HepG2 (cell line): ENCODE results near the gene CDIP1. TPM values are rescaled to one million over a fixed set of nuclear protein-coding genes. Genes with fewer than 3 reads are reported as not detected.

Experiments
- ATAC-seq: fragments of 200-7000 bp; cut with Tn5 transposase; 3 replicates; pipeline ENCODE4 v1.9.1; 2020; ENCODE audit warnings: mild to moderate bottlenecking, moderate library complexity
- BruUV-seq: library from RNA; stranded (reverse); fragments of 400-500 nt; replicated peaks from 2 replicates; lab custom pipeline; 2021; lab: Mats Ljungman, UMichigan
- CTCF ChIA-PET: fragments of 300-600 bp; formaldehyde crosslinking; extraction: SDS; loops from one replicate; lab custom pipeline; 2021; ENCODE audit warnings: low total read pairs, inconsistent platforms, low intra/inter-chr PET ratio; lab: Yijun Ruan, JAX
- POLR2A ChIA-PET: fragments of 350-600 bp; sonication (Branson Sonifier 250); formaldehyde crosslinking; loops from one replicate; lab custom pipeline; 2020; ENCODE audit warnings: antibody characterized with exemption, inconsistent platforms; lab: Yijun Ruan, JAX
- DNase-seq: peaks from one replicate; pipeline ENCODE4 v3.0.0-alpha.2; 2015; ENCODE audit warnings: low spot score
- FAIRE-seq: peaks from 3 replicates; lab custom pipeline; 2011; peaks lifted over from hg19 to GRCh38; lab: Jason Lieb, UNC
- H2AFZ ChIP-seq: one replicate; pipeline ENCODE4 v1.6.1; 2011; ENCODE audit warnings: low read length, inconsistent platforms
- H3K27ac ChIP-seq: fragments of 300-600 bp; 3 replicates; pipeline ENCODE4 v1.8.0; 2011; ENCODE audit warnings: mixed run types, mild to moderate bottlenecking, mixed read lengths, low read length, inconsistent platforms; ENCODE audit not compliant: insufficient read depth; ENCODE audit errors: extremely low read length
- H3K27me3 ChIP-seq, 2 experiments: fragments of 200-600 bp in 1 of 2; 2 replicates in 1 of 2; 3 replicates in 1 of 2; pipeline versions ENCODE4 v1.6.0 to v1.8.0; 2011; ENCODE audit warnings: low read length in 2 of 2, mild to moderate bottlenecking in 2 of 2, moderate library complexity in 2 of 2, inconsistent platforms in 1 of 2; ENCODE audit not compliant: insufficient read depth in 2 of 2, control insufficient read depth in 1 of 2
- H3K36me3 ChIP-seq, 2 experiments: fragments of 200-600 bp in 1 of 2; replicated peaks in 1 of 2; 2 replicates in 1 of 2; 3 replicates in 1 of 2; pipeline versions ENCODE4 v1.5.1 to v1.8.0; 2011; ENCODE audit warnings: low read length in 2 of 2, inconsistent platforms in 1 of 2; ENCODE audit not compliant: insufficient read depth in 2 of 2, control insufficient read depth in 1 of 2
- H3K4me1 ChIP-seq: 2 replicates; pipeline ENCODE4 v1.5.1; 2012; ENCODE audit warnings: low read length, inconsistent platforms; ENCODE audit not compliant: insufficient read depth
- H3K4me2 ChIP-seq: 2 replicates; pipeline ENCODE4 v1.6.0; 2011; ENCODE audit warnings: low read depth, low read length, inconsistent platforms
- H3K4me3 ChIP-seq, 3 experiments: fragments of 200-600 bp in 1 of 3; sonication (generic), shearing (Covaris generic) in 1 of 3; replicated peaks in 1 of 3; 2 replicates each; pipeline ENCODE4 v1.5.1; 2011 to 2016; ENCODE audit warnings: low read length in 3 of 3, inconsistent platforms in 2 of 3, low read depth in 2 of 3, mild to moderate bottlenecking in 2 of 3, control low read depth in 1 of 3, mixed read lengths in 1 of 3; ENCODE audit not compliant: insufficient read depth in 1 of 3
- H3K79me2 ChIP-seq: one replicate; pipeline ENCODE4 v1.6.1; 2011; ENCODE audit warnings: low read length, inconsistent platforms; ENCODE audit not compliant: insufficient read depth
- H3K9ac ChIP-seq: 2 replicates; pipeline ENCODE4 v1.6.0; 2011; ENCODE audit warnings: mild to moderate bottlenecking, low read depth, low read length, inconsistent platforms; ENCODE audit not compliant: insufficient read depth
- H3K9me3 ChIP-seq: 2 replicates; pipeline ENCODE4 v1.5.1; 2012; ENCODE audit warnings: mild to moderate bottlenecking, low read length
- H4K20me1 ChIP-seq: 2 replicates; pipeline ENCODE4 v1.6.0; 2011; ENCODE audit warnings: inconsistent platforms, mild to moderate bottlenecking, low read length, moderate library complexity; ENCODE audit not compliant: insufficient read depth
- HDAC1 ChIP-seq: sonication (generic); formaldehyde crosslinking; IDR thresholded peaks from 2 replicates; pipeline ENCODE4 v1.5.1; 2020; ENCODE audit warnings: mild to moderate bottlenecking, missing genetic modification reagents
- HNRNPK ChIP-seq: fragments of 200-400 bp; formaldehyde crosslinking; IDR thresholded peaks from 2 replicates; pipeline ENCODE4 v1.6.1; 2018; ENCODE audit warnings: low read length, low read depth, moderate library complexity, mild to moderate bottlenecking; ENCODE audit not compliant: poor library complexity, severe bottlenecking
- MYC ChIP-seq: sonication (generic); formaldehyde crosslinking; IDR thresholded peaks from 2 replicates; pipeline ENCODE4 v1.9.0; 2021; ENCODE audit warnings: missing genetic modification reagents, borderline replicate concordance
- SIN3A ChIP-seq: IDR thresholded peaks from 2 replicates; pipeline ENCODE4 v1.6.1; 2011; ENCODE audit warnings: low read depth, mild to moderate bottlenecking, control low read depth, low read length, borderline replicate concordance
- ZBTB33 ChIP-seq: sonication (generic); formaldehyde crosslinking; IDR thresholded peaks from 2 replicates; pipeline ENCODE4 v1.4.0; 2020; ENCODE audit warnings: missing genetic modification reagents
- ZBTB38 ChIP-seq: sonication (generic); formaldehyde crosslinking; IDR thresholded peaks from 2 replicates; pipeline ENCODE4 v1.5.1; 2020; ENCODE audit warnings: mild to moderate bottlenecking, missing genetic modification reagents
- ZBTB43 ChIP-seq: sonication (generic); formaldehyde crosslinking; conservative IDR thresholded peaks from 2 replicates; pipeline ENCODE4 v1.4.0; 2020; ENCODE audit warnings: missing genetic modification reagents
- ZNF121 ChIP-seq: sonication (generic); formaldehyde crosslinking; IDR thresholded peaks from 2 replicates; pipeline ENCODE4 v1.5.0; 2020; ENCODE audit warnings: mild to moderate bottlenecking, missing genetic modification reagents
- ZNF18 ChIP-seq: sonication (generic); formaldehyde crosslinking; IDR thresholded peaks from 2 replicates; pipeline ENCODE4 v1.8.0; 2022; ENCODE audit warnings: mild to moderate bottlenecking, missing genetic modification reagents; ENCODE audit not compliant: insufficient replicate concordance
- ZNF883 ChIP-seq: sonication (generic); formaldehyde crosslinking; IDR thresholded peaks from 2 replicates; pipeline ENCODE4 v1.5.1; 2020; ENCODE audit warnings: mild to moderate bottlenecking, missing genetic modification reagents; ENCODE audit errors: not compliant biosample characterization
- ZSCAN21 ChIP-seq: sonication (generic); formaldehyde crosslinking; IDR thresholded peaks from 2 replicates; pipeline ENCODE4 v1.8.0; 2022; ENCODE audit warnings: mild to moderate bottlenecking, missing genetic modification reagents, moderate library complexity, borderline replicate concordance
- WGBS: methylation state at CpG from one replicate; pipeline ENCODE4 v1.1.6; 2017; ENCODE audit warnings: low lambda C conversion rate; 5-methylcytosine and 5-hydroxymethylcytosine counted together
- in situ Hi-C: cut with HindIII; loops from 2 replicates; pipeline ENCODE4 v1.10.0; 2017; ENCODE audit warnings: low pct_unique_long_range_greater_than_20kb; ENCODE audit not compliant: extremely low pct_ligation_motif_present
- intact Hi-C: fragments of 100-400 bp; cut with micrococcal nuclease; formaldehyde crosslinking; loops from one replicate; pipeline ENCODE4 v1.10.0; 2022; ENCODE audit not compliant: unreplicated experiment
- polyA plus RNA-seq, 8 experiments: library from polyadenylated mRNA; depleted of rRNA in 3 of 8; stranded (reverse) in 7 of 8; unstranded in 1 of 8; fragments of >200 nt; fragmentation: Illumina TruSeq in 4 of 8; extraction: Trizol in 4 of 8; gene quantifications; 2 replicates each; pipeline versions ENCODE4 v1.2.1 to v1.2.3, GENCODE V29; 2011 to 2016; ENCODE audit warnings: low read depth in 4 of 8, missing spikeins in 1 of 8, mixed read lengths in 1 of 8; ENCODE audit not compliant: insufficient read depth in 1 of 8
- total RNA-seq, 5 experiments: library from RNA; depleted of rRNA; stranded (reverse); fragments of >200 nt; fragmentation: Illumina TruSeq; extraction: Trizol; gene quantifications; 2 replicates each; pipeline ENCODE4 v1.2.3, GENCODE V29; 2016; ENCODE audit warnings: low read depth in 1 of 5

The CDIP1 gene
- total and polyA plus RNA-seq, 2 of the 13 experiments (the other 11 are each of a cell fraction or from before 2014, with no cell fraction given) = 31.2 to 56.7 TPM

GRCh38 chr16:4537376-4538343, 913 bp downstream of the CDIP1 start (continued):
- TF ChIP-seq SIN3A (no peak; the same call in 1 of the 2 replicates), ZSCAN21 (CRISPR knock-in tag) (0 out of 2 replicates have a peak, but pooled peaks have one; percentile 23), MYC (CRISPR knock-in tag) (0 out of 2 replicates have a peak, but pooled peaks have one; percentile 18), ZNF18 (CRISPR knock-in tag) (peak; percentile 10), ZNF883 (peak; percentile 47), HNRNPK (peak; percentile 8)

- Histone ChIP-seq H3K4me3 (peak overlapping the region; percentile 77 to 90 (median 88)), H3K9ac (peak overlapping the region; percentile 93), H3K4me1 (peaks cover 58% of the 10 kb centered on the region), H2AFZ (no peak overlapping the region), H3K27me3 (no peaks in the 10 kb centered on the region), H3K9me3 (peaks cover 16% of the 10 kb centered on the region), H3K36me3 (peaks cover 5 to 16% of the 10 kb centered on the region in 2 experiments), H3K27ac (peak overlapping the region; percentile 93), H3K4me2 (peak overlapping the region; percentile 93), H3K79me2 (peaks cover 66% of the 10 kb centered on the region), H4K20me1 (peaks cover 33% of the 10 kb centered on the region; the same call in 1 of the 2 replicates)
- intact Hi-C loops = no loop called here
- POLR2A ChIA-PET = interaction anchor here (0.7 to 1.1 kb wide), 5 partner anchors 12 to 1449 kb away, joined by 3 to 4 read pairs (median 3); partner anchors contain the start of gene HMOX2
- 64% methylated on average over 15 of the region's 15 CpGs for WGBS
- BruUV-seq = no TSS peak
- FAIRE-seq (peak; percentile 37), ATAC-seq (no peak), DNase-seq (no peak)
- CTCF ChIA-PET = no interaction called here
- TF ChIP-seq ZBTB38 (CRISPR knock-in tag) (0 out of 2 replicates have a peak, but pooled peaks have one; percentile 18), ZBTB43 (CRISPR knock-in tag) (no peak), HDAC1 (CRISPR knock-in tag) (0 out of 2 replicates have a peak, but pooled peaks have one; percentile 24), ZNF121 (peak; percentile 97), ZBTB33 (CRISPR knock-in tag) (peak; percentile 24; the same call in 1 of the 2 replicates)
- in situ Hi-C loops = no loop called here
Observed at GRCh38 chr16:4536391-4537106, 2.0 kb downstream of the CDIP1 start.
